Neural progenitor cell (in vitro differentiated cells): Measurements from ENCODE around the gene BABAM1. TPM values are rescaled to one million over a fixed set of nuclear protein-coding genes. Genes with fewer than 3 reads are reported as not detected.

ENCODE experiments used
- DNase-seq: peaks from one replicate; pipeline ENCODE4 v3.0.0-alpha.2; 2016; ENCODE audit warnings: low spot score
- H2AFZ ChIP-seq: fragments of 200-600 bp; sonication (generic); replicated peaks from 2 replicates; pipeline ENCODE4 v1.6.1; 2016; ENCODE audit warnings: antibody characterized with exemption
- H3F3A ChIP-seq: fragments of 200-600 bp; sonication (generic); 2 replicates; pipeline ENCODE4 v1.6.1; 2016; ENCODE audit warnings: antibody characterized with exemption, low read depth
- H3K27ac ChIP-seq: fragments of 200-600 bp; sonication (generic); 2 replicates; pipeline ENCODE4 v1.5.1; 2016; ENCODE audit warnings: mild to moderate bottlenecking
- H3K27me3 ChIP-seq: fragments of 200-600 bp; sonication (generic); 2 replicates; pipeline ENCODE4 v1.6.1; 2016; ENCODE audit warnings: mild to moderate bottlenecking, moderate library complexity
- H3K36me3 ChIP-seq: fragments of 200-600 bp; sonication (generic); 2 replicates; pipeline ENCODE4 v1.5.1; 2016
- H3K4me1 ChIP-seq: fragments of 200-600 bp; sonication (generic); 2 replicates; pipeline ENCODE4 v1.6.1; 2016; ENCODE audit warnings: mixed run types
- H3K4me2 ChIP-seq: fragments of 200-600 bp; sonication (generic); 2 replicates; pipeline ENCODE4 v1.6.1; 2016
- H3K4me3 ChIP-seq: fragments of 200-600 bp; sonication (generic); 2 replicates; pipeline ENCODE4 v1.5.1; 2016
- H3K79me2 ChIP-seq: fragments of 200-600 bp; sonication (generic); 2 replicates; pipeline ENCODE4 v1.6.1; 2016; ENCODE audit warnings: low read depth
- H3K9ac ChIP-seq: fragments of 200-600 bp; sonication (generic); 2 replicates; pipeline ENCODE4 v1.6.1; 2016
- H3K9me3 ChIP-seq: fragments of 200-600 bp; sonication (generic); 2 replicates; pipeline ENCODE4 v1.5.1; 2016; ENCODE audit warnings: low read depth
- H4K20me1 ChIP-seq: fragments of 200-600 bp; sonication (generic); 2 replicates; pipeline ENCODE4 v1.6.1; 2016; ENCODE audit warnings: low read depth
- H3K27ac Mint-ChIP-seq: 3 replicates; pipeline ENCODE4 v1.8.0; 2021; ENCODE audit warnings: mixed read lengths
- H3K27me3 Mint-ChIP-seq: 2 replicates; pipeline ENCODE4 v1.8.0; 2022; ENCODE audit warnings: low read depth, mild to moderate bottlenecking, inconsistent platforms, moderate library complexity, mixed read lengths; ENCODE audit not compliant: insufficient read depth
- H3K36me3 Mint-ChIP-seq: 3 replicates; pipeline ENCODE4 v1.8.0; 2021; ENCODE audit warnings: mixed read lengths
- H3K4me1 Mint-ChIP-seq: 3 replicates; pipeline ENCODE4 v1.8.0; 2021; ENCODE audit warnings: mixed read lengths
- H3K4me3 Mint-ChIP-seq: 3 replicates; pipeline ENCODE4 v1.8.0; 2021; ENCODE audit warnings: mild to moderate bottlenecking, moderate library complexity, mixed read lengths
- H3K9me3 Mint-ChIP-seq: 3 replicates; pipeline ENCODE4 v1.8.0; 2020; ENCODE audit warnings: mixed read lengths
- CTCF ChIP-seq: fragments of 200-600 bp; sonication (generic); IDR thresholded peaks from 2 replicates; pipeline ENCODE4 v1.5.1; 2017; ENCODE audit warnings: antibody characterized with exemption, mild to moderate bottlenecking
- EZH2 ChIP-seq: fragments of 200-600 bp; sonication (generic); IDR thresholded peaks from 2 replicates; pipeline ENCODE4 v1.6.1; 2017; ENCODE audit warnings: antibody characterized with exemption, mild to moderate bottlenecking, moderate library complexity
- EZH2phosphoT487 ChIP-seq: fragments of 200-600 bp; sonication (generic); IDR thresholded peaks from 2 replicates; pipeline ENCODE4 v1.6.1; 2017; ENCODE audit warnings: antibody characterized with exemption
- total RNA-seq: library from RNA; depleted of rRNA; stranded (reverse); fragments of >200 nt; gene quantifications from 2 replicates; pipeline ENCODE4 v1.2.3, GENCODE V29; 2015; ENCODE audit warnings: low replicate concordance

Gene BABAM1
- total RNA-seq, 1 donor from 2014 or later: 89.8 TPM

DNA sequence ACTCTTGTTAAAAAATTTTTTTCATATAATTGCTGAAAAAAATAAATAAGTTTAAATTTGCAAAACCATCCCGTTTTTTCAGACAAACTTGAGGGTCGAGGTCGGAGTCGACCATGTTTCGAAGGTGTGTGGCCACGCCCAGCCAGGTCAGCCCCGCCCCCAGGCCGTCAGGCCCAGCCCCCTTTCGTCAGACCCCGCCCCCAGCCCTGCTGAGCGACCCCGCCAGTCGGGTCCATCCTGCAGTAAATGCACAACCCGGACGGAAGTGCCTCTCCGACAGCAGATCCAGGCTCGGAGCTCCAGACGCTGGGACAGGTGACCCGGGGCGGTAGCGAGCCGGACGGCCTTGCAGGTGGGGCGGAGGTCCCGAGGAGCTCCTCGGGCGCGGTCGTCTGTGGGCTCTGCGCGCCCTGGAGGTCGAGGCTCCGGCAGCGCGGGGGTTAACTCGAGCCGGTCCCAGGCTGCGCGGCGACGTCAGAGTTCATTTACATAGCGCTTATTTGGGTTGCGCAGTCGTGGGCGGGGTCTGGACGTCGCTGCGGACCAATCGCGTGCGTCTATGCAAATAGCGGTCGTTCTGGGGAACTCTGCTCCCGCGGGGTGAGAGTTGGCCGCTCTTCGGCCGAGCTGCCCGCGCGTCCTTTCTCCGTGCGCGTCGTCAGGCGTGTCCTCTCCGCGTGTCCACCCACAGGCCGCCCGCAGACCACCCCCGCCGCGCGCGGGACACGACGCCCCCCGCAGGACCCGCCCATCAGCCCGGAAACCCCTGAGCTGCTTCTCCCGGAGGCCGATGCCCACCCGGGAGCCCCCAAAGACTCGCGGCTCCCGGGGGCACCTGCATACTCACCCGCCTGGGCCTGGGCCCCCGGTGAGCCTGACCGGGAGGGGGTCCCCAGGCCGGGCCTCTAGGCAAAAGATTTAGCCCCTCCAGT lies 41.0 kb upstream of the BABAM1 start, which contains the start of gene OCEL1:
OCEL1 (plus strand) TSS at position 225 of the 932 bp plus-strand sequence; CDS start at position 247, 22 bp downstream.
- H3K27ac ChIP-seq: peak within 1 kb of the TSS; percentile 88
- peak within 1 kb of the TSS; percentile 76 for H3K4me3 ChIP-seq
- DNase-seq: peak; percentile 100
- H3K9ac ChIP-seq: peak within 1 kb of the TSS; percentile 60
- no peaks in the 10 kb centered on the region for H3K36me3 ChIP-seq
- H3K4me1 Mint-ChIP-seq: peaks cover 6% of the 10 kb centered on the region
- H3K27ac Mint-ChIP-seq: peak within 1 kb of the TSS; percentile 86
- peaks cover 10% of the 10 kb centered on the region for H3K27me3 Mint-ChIP-seq
- no peaks in the 10 kb centered on the region for H3K9me3 Mint-ChIP-seq
- H3K4me3 Mint-ChIP-seq: peak within 1 kb of the TSS; percentile 89
- TF ChIP-seq EZH2 (no peak), EZH2phosphoT487 (no peak), CTCF (no peak)
- peak within 1 kb of the TSS; percentile 77 for H2AFZ ChIP-seq
- no peaks in the 10 kb centered on the region for H3K9me3 ChIP-seq
- H3K4me2 ChIP-seq: peak within 1 kb of the TSS; percentile 95
- peaks cover 38% of the 10 kb centered on the region for H3F3A ChIP-seq
- H4K20me1 ChIP-seq: no peaks in the 10 kb centered on the region
- H3K79me2 ChIP-seq: no peaks in the 10 kb centered on the region
- H3K36me3 Mint-ChIP-seq: peaks cover 6% of the 10 kb centered on the region
- H3K4me1 ChIP-seq: peaks cover 3% of the 10 kb centered on the region
- no peaks in the 10 kb centered on the region for H3K27me3 ChIP-seq

- Histone ChIP-seq H3K79me2 (peaks cover 4% of the 10 kb centered on the region), H2AFZ (no peak overlapping the region), H4K20me1 (peaks cover 8% of the 10 kb centered on the region), H3K27ac (no peak overlapping the region), H3K27me3 (no peaks in the 10 kb centered on the region), H3K36me3 (no peaks in the 10 kb centered on the region), H3K4me2 (peak overlapping the region; percentile 22), H3K4me3 (no peak overlapping the region), H3F3A (peaks cover 38% of the 10 kb centered on the region), H3K9me3 (no peaks in the 10 kb centered on the region), H3K4me1 (peaks cover 3% of the 10 kb centered on the region), H3K9ac (no peak overlapping the region)
- H3K36me3 Mint-ChIP-seq: peaks cover 10% of the 10 kb centered on the region
- no peaks in the 10 kb centered on the region for H3K9me3 Mint-ChIP-seq
- H3K4me1 Mint-ChIP-seq: peaks cover 6% of the 10 kb centered on the region
- no peak for DNase-seq
- TF ChIP-seq EZH2 (no peak), EZH2phosphoT487 (no peak), CTCF (no peak)
- H3K27me3 Mint-ChIP-seq: peaks cover 10% of the 10 kb centered on the region
- peak overlapping the region; percentile 89 for H3K4me3 Mint-ChIP-seq
- no peak overlapping the region for H3K27ac Mint-ChIP-seq
These were observed 39.4 kb upstream of the BABAM1 start for GRCh38 chr19:17227798-17228367.

GRCh38 chr19:17229890-17230289 lies 37.4 kb upstream of the BABAM1 start:
- TF ChIP-seq CTCF (no peak), EZH2 (no peak), EZH2phosphoT487 (no peak)
- Histone ChIP-seq H3F3A (peaks cover 46% of the 10 kb centered on the region), H2AFZ (no peak overlapping the region), H3K9me3 (no peaks in the 10 kb centered on the region), H3K27me3 (no peaks in the 10 kb centered on the region), H3K36me3 (no peaks in the 10 kb centered on the region), H4K20me1 (peaks cover 24% of the 10 kb centered on the region), H3K79me2 (peaks cover 24% of the 10 kb centered on the region), H3K4me1 (peaks cover 10% of the 10 kb centered on the region), H3K4me2 (no peak overlapping the region), H3K4me3 (no peak overlapping the region), H3K9ac (no peak overlapping the region), H3K27ac (no peak overlapping the region)
- peaks cover 15% of the 10 kb centered on the region for H3K36me3 Mint-ChIP-seq
- H3K4me1 Mint-ChIP-seq: peaks cover 9% of the 10 kb centered on the region
- H3K4me3 Mint-ChIP-seq: no peak overlapping the region
- no peak for DNase-seq
- peaks cover 13% of the 10 kb centered on the region for H3K27me3 Mint-ChIP-seq
- no peak overlapping the region for H3K27ac Mint-ChIP-seq
- no peaks in the 10 kb centered on the region for H3K9me3 Mint-ChIP-seq
